Subcutaneous adipose tissue (tissue), 4 donors: ENCODE data around the gene MORN3. TPM values are rescaled to one million over a fixed set of nuclear protein-coding genes. Genes with fewer than 3 reads are reported as not detected.

ENCODE experiments used
- total RNA-seq, 4 donors: library from RNA; depleted of rRNA; stranded (reverse); fragments of >200 nt; gene quantifications; one replicate each; pipeline ENCODE4 v1.1.0, GENCODE V29; 2016
- TF ChIP-seq, protein P1 (sequence below): fragments of 450-650 bp; IDR thresholded peaks from one replicate; pipeline ENCODE4 v1.5.1; 2016; ENCODE audit warnings: low read depth, mild to moderate bottlenecking, control low read depth, antibody characterized with exemption, moderate library complexity

Gene MORN3
- total RNA-seq, 4 donors from 2014 or later = 1.3 TPM; not detected in 3

DNA sequence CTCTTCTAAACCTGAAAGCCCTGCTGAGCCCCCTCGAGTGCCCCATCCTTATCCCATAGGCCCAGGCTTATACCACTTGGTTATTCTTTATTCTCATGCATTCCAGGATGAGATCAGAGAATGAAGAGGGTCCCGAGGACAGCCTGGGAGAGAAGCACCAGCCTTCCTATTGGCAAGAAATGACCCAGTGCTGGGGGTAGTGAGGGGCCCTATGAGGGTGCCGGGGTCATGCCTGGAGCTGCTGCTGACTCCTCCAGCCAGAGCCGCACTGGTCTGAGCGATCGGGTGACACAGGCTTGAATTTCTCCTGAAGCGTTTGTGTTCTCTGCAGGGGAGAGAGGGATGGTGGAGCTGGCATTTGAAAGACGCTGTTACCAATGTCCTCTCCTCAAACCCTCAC is 18.1 kb downstream of the MORN3 start:
- TF ChIP-seq, protein P1, sequence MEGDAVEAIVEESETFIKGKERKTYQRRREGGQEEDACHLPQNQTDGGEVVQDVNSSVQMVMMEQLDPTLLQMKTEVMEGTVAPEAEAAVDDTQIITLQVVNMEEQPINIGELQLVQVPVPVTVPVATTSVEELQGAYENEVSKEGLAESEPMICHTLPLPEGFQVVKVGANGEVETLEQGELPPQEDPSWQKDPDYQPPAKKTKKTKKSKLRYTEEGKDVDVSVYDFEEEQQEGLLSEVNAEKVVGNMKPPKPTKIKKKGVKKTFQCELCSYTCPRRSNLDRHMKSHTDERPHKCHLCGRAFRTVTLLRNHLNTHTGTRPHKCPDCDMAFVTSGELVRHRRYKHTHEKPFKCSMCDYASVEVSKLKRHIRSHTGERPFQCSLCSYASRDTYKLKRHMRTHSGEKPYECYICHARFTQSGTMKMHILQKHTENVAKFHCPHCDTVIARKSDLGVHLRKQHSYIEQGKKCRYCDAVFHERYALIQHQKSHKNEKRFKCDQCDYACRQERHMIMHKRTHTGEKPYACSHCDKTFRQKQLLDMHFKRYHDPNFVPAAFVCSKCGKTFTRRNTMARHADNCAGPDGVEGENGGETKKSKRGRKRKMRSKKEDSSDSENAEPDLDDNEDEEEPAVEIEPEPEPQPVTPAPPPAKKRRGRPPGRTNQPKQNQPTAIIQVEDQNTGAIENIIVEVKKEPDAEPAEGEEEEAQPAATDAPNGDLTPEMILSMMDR = no peak

DNA sequence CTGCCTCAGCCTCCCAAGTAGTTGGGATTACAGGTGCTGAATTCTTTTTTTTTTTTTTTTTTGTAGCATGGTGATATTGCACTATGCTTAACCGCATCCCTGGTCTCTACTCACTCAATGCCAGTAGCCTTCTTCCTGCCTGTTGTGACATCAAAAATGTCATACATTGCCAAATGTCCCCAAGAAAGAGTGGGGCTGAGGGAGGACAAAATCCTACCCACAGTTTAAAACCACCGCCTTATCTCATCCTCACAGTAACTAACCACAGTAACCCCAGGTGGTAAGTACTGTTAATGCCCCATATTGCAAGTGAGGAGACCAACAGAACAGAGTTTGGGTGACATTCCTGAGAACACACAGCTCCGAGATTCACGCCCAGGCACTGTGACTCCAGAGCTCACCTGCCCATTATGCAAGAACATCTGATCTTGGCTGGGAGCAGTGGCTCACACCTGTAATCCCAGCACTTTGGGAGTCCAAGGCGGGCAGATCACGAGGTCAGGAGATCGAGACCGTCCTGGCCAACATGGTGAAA is 19.6 kb downstream of the MORN3 start:
- TF ChIP-seq, protein P1 = no peak

DNA sequence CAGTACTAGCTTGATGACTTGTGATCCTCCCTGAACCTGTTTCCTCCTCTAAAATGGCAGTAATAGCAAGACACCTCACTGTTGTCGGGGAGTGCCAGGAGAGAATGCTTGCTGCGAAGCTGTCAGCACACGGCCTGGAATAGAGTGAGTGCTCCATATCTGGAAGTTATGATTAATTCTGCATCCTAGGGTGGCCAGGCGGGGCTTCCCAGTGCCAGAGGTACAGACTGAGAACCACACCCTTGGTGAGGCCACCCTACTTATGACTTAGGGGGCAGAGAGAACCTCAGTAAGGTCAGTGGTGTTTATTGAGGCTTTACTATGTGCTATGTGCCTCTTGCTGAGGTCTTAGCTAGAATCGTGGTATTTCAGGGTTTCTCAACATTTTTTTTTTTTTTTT is 20.1 kb downstream of the MORN3 start:
- TF ChIP-seq, protein P1 = no peak

DNA sequence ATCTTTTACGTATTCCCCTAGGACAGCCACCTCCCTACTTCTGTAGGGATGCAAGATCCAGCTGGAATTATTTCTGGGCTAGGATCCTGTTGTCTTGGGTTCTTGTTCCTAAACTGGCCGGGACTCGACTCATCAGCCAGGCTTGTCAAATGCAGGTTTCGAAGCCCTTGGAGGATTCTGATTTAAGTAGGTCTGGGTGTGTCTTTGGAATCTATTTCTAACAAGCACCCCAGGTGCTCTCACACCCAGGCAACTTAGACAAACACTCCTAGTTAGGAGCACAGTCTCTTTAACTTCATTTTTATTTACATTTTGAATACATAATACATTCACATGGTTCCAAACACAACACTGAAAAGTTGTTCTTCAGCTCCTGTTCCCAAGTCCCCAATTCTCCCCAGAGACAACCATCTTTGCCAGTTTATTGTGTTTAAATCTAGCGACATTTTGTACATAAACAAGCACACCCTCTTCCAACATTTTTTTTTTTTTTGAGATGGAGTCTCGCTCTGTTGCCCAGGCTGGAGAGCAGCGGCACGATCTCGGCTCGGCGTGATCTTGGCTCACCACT is 20.9 kb downstream of the MORN3 start:
- TF ChIP-seq, protein P1 = no peak

DNA sequence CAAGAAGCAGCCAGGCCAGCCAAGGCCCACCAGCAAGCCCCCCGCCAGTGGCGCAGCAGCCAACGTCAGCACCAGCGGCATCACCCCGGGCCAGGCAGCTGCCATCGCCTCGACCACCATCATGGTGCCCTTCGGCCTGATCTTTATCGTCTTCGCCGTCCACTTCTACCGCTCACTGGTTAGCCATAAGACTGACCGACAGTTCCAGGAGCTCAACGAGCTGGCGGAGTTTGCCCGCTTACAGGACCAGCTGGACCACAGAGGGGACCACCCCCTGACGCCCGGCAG is 28.2 kb downstream of the MORN3 start:
- TF ChIP-seq, protein P1 = no peak

DNA sequence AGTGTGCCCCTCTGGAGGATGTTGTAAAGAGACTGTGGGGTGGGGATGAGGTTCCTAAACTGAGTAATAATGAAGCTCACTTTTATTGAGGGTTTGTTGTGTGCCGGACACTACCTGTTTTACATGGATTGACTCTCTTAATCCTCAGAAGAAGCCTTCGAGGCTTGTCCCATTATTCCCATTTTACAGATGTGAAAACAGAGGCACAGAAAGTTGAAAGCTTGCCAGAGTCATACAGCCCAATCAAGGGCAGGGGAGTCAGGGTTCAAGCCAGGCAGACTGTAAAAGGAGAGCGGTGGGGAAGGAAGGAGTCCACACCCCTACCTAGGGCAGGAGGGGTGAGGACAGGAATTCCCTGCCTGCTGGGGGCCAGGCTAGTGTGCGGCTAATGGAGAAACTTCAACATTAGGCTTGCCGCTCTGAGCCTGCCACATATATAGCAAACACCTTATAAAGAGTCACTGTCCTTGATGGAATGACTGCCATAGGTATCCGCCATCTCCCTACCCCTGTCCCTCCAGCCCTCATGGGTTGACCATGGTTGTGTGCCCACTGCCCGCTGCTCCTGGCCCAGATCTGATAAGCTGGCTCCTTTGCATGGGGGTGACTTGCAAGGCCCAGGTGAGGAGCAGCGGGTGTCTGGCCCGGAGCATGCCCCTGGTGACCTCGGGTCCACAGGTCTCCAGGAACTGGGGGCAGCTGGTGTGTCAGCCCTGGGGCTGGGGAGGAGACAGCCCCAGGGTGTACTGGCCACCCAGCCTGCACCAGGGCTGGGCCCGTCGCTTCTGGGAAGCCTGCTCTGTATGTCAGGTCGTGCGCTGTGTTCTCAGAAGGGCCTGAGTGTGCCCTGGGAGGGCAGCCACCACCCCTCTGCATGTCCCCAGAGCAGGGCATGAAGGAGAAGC is 30.9 kb downstream of the MORN3 start:
- TF ChIP-seq, protein P1 = no peak

DNA sequence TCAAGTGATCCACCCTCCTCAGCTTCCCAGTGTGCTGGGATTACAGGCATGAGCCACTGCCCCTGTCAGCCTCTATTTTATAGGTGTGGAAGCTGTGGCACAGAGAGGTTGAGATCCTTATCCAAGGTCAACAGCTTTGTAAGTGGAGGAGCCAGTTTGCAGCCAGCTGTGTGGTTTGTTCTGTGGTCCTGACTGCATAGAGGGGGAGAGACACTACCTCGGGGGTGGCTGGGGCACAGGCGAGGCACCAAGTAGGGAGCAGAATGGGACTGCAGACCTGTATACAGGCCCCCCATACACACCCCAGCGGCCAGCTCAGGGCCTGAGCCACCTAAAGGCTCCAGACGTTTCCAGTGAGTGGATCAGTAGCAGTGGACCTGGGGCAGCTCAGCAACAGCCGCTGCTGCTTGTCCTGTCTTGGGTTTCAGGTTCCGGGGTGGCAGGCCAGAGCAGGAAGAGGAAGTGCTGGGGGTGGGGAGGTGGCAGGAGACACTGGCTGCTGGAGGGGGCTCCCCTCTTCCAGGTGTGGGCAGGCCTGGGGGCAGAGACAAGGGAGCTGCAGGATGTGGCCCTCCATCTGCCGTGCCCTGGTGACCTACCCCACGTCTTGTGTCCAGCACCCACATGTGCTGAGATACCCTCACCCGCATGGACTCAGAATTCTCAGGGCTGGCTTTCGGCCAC is 32.1 kb downstream of the MORN3 start:
- TF ChIP-seq, protein P1 = no peak
